Muscle of back (tissue), 13 donors: ENCODE results near the gene RNGTT. TPM values are rescaled to one million over a fixed set of nuclear protein-coding genes. Genes with fewer than 3 reads are reported as not detected.
"Not testable (repeated sequence)": the region's sequence is repeated elsewhere in the genome, so short reads cannot be mapped to it uniquely, and the experiment has no call there.

Source experiments
- DNase-seq, 3 donors: peaks; one replicate each; pipeline versions ENCODE4 v3.0.0 to v3.0.0-alpha.2; 2013
- long read RNA-seq, 9 donors: transcript quantifications; one replicate each; lab custom pipeline, GENCODE V29; 2026
- polyA plus RNA-seq, 10 donors: library from polyadenylated mRNA; unstranded; fragments of 120-200 nt; gene quantifications; one replicate each; pipeline ENCODE4 v1.2.1, GENCODE V29; 2013; ENCODE audit not compliant: insufficient read length in 10 of 10

Gene RNGTT
- polyA plus RNA-seq, result 10 to 100 TPM in 8 of 10 donors, 1 to 10 TPM in 2; 8.8 to 13.6 (median 10.6) TPM
- long read RNA-seq, donor 1, full-length matches to known transcripts, result 2 of 2 reads
- long read RNA-seq, donor 1, partial matches to known transcripts, result 0 of 2 reads
- long read RNA-seq, donor 1, other reads (novel, unspliced or antisense), result 0 of 2 reads
- long read RNA-seq, donor 2, full-length matches to known transcripts, result 1 of 1 reads
- long read RNA-seq, donor 2, partial matches to known transcripts, result 0 of 1 reads
- long read RNA-seq, donor 2, other reads (novel, unspliced or antisense), result 0 of 1 reads
- long read RNA-seq, donor 3, result 0 reads
- long read RNA-seq, donor 4, full-length matches to known transcripts, result 2 of 2 reads
- long read RNA-seq, donor 4, partial matches to known transcripts, result 0 of 2 reads
- long read RNA-seq, donor 4, other reads (novel, unspliced or antisense), result 0 of 2 reads
- long read RNA-seq, donor 5, partial matches to known transcripts, result 238 of 252 reads
- long read RNA-seq, donor 5, other reads (novel, unspliced or antisense), result 14 of 252 reads
- long read RNA-seq, donor 6, full-length matches to known transcripts, result 3 of 3 reads
- long read RNA-seq, donor 6, partial matches to known transcripts, result 0 of 3 reads
- long read RNA-seq, donor 6, other reads (novel, unspliced or antisense), result 0 of 3 reads
- long read RNA-seq, donor 7, full-length matches to known transcripts, result 1 of 1 reads
- long read RNA-seq, donor 7, partial matches to known transcripts, result 0 of 1 reads
- long read RNA-seq, donor 7, other reads (novel, unspliced or antisense), result 0 of 1 reads
- long read RNA-seq, donor 8, full-length matches to known transcripts, result 1 of 1 reads
- long read RNA-seq, donor 8, partial matches to known transcripts, result 0 of 1 reads
- long read RNA-seq, donor 8, other reads (novel, unspliced or antisense), result 0 of 1 reads
- long read RNA-seq, donor 9, result 0 reads

GRCh38 chr6:88963139-88964090, at the start of gene RNGTT:
Gene RNGTT, minus strand, starts transcription at chr6:88963618. Its CDS starts 209 bp downstream, at chr6:88963409.
- peak; percentile 98 to 99 (median 98) for DNase-seq

- DNase-seq, result no peak
Measured at GRCh38 chr6:89011436-89011835, 48.0 kb upstream of the RNGTT start.

GRCh38 chr6:89010825-89011224, 47.4 kb upstream of the RNGTT start:
- DNase-seq, result no peak

- DNase-seq, result no peak
Measured at GRCh38 chr6:89009624-89010059, 46.2 kb upstream of the RNGTT start.

GRCh38 chr6:89008815-89009374, 45.5 kb upstream of the RNGTT start:
- no peak for DNase-seq

- no peak for DNase-seq
Measured at GRCh38 chr6:89008001-89008814, 44.8 kb upstream of the RNGTT start.

GRCh38 chr6:89007209-89008000, 44.0 kb upstream of the RNGTT start:
- peak in 1 of 3 donors; percentile 6 for DNase-seq

GRCh38 chr6:89002523-89002922, 39.1 kb upstream of the RNGTT start:
- no peak for DNase-seq

- no peak for DNase-seq
Measured at GRCh38 chr6:88997327-88997726, 33.9 kb upstream of the RNGTT start.

GRCh38 chr6:88992741-88993552, 29.5 kb upstream of the RNGTT start:
- DNase-seq, result no peak

GRCh38 chr6:88989215-88989614, 25.8 kb upstream of the RNGTT start:
- DNase-seq, result peak in 1 of 3 donors; percentile 17

GRCh38 chr6:88987922-88988321, 24.5 kb upstream of the RNGTT start:
- DNase-seq, result no peak

GRCh38 chr6:88985901-88986300, 22.5 kb upstream of the RNGTT start:
- DNase-seq, result no peak

- DNase-seq, result no peak
Measured at GRCh38 chr6:88984606-88985005, 21.2 kb upstream of the RNGTT start.

- DNase-seq, result no peak
Measured at GRCh38 chr6:88984152-88984551, 20.7 kb upstream of the RNGTT start.

GRCh38 chr6:88983532-88983931, 20.1 kb upstream of the RNGTT start:
- peak in 1 of 3 donors; percentile 41 for DNase-seq

- not testable (repeated sequence) for DNase-seq
Measured at GRCh38 chr6:88983129-88983528, 19.7 kb upstream of the RNGTT start.

- peak; percentile 62 to 82 (median 67) for DNase-seq
Measured at GRCh38 chr6:88982720-88983119, 19.3 kb upstream of the RNGTT start.
